Brain microvascular endothelial cell (primary cell): ENCODE data around the gene SETD1B.

Source experiments
- DNase-seq: peaks from one replicate; pipeline ENCODE4 v3.0.0-alpha.2; 2020
- H3K27ac ChIP-seq: fragments of 250-450 bp; sonication (Bioruptor Pico); 2 replicates; pipeline ENCODE4 v1.5.1; 2020; ENCODE audit warnings: mild to moderate bottlenecking, moderate library complexity
- H3K27me3 ChIP-seq: fragments of 250-450 bp; sonication (Bioruptor Pico); replicated peaks from 2 replicates; pipeline ENCODE4 v1.5.1; 2020; ENCODE audit warnings: mild to moderate bottlenecking
- H3K36me3 ChIP-seq: fragments of 250-450 bp; sonication (Bioruptor Pico); replicated peaks from 2 replicates; pipeline ENCODE4 v1.5.1; 2020; ENCODE audit warnings: mild to moderate bottlenecking
- H3K4me3 ChIP-seq: 2 replicates; pipeline ENCODE4 v1.5.1; 2011; ENCODE audit warnings: low read depth, mild to moderate bottlenecking, control low read depth, low read length, moderate library complexity
- CTCF ChIP-seq: IDR thresholded peaks from 2 replicates; pipeline ENCODE4 v1.5.1; 2011; ENCODE audit warnings: low read depth, mild to moderate bottlenecking, moderate library complexity, low read length, control low read depth, inconsistent platforms; ENCODE audit errors: missing control alignments
- in situ Hi-C: cut with HindIII; loops from 2 replicates; pipeline ENCODE4 v1.10.0; 2017; ENCODE audit warnings: low sequenced_read_pairs, low pct_ligation_motif_present

SETD1B gene

DNA sequence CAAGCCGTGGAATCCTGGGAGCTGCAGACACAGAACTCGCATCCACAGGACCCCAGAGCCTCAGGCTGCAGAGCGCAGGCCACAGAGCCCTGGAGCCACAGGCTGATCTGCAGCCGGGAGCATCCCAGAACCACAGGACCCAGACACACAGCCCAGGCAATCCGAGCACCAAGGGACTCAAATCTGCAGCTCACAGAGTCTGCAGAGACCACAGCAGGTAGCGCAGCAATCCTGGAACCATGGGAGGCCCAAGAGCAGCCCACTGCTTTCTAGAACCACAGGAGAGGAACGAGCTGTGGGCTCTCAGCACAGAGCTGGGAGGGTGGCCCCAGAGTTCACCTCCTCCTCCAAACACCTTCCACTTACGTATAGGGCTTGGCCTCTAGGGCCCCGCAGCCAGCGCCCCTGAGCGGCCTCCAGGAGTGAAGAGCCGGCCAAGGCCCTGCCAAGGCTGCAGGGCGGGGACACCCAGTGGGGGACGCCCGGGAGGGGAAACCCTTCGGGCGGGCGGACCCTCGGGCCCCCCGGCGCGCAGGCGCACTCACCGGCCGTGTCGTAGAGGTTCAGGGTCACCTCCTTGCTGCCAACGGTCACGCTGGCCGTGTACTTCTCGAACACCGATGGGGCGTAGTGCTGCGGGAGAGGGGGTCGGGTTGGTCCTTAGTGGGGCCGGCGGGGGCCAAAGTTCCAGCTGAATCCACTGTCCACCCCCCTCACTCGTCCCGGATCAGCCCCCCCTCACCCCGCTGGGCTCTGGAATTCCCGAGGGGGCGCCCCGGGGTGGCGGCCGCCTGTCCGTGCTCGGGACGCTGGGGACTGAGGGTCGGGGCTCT, 11.0 kb upstream of the SETD1B start:
- in situ Hi-C loops = no loop called here

DNA sequence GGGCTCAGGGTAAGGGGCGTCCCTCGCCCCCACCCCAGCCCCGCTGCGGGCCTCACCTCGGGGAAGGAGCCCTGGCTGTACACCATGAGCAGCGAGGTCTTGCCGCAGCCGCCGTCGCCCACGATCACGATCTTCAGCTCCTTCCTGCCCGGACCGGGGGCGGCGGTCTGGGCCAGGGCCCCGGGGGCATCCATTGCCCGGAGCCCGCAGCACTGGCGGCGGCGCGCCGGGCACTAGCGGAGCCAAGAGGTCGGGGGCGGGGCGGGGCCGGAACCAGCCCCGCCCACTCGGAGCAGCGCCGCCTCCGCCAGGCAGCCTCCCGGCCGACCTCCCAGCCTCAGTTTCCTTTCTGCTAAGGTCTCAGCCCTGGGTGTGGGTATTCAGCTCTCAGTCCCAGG, 10.4 kb upstream of the SETD1B start, which contains the start of gene RHOF:
TSS of gene RHOF (minus strand) at position 249 of the 398 bp plus-strand sequence. CDS start at position 194, 55 bp downstream.
- in situ Hi-C loops = no loop called here
- no peak for TF ChIP-seq CTCF
- Histone ChIP-seq H3K36me3 (peaks cover 3% of the 10 kb centered on the region), H3K27me3 (no peaks in the 10 kb centered on the region), H3K4me3 (peak within 1 kb of the TSS; percentile 61), H3K27ac (peak within 1 kb of the TSS; percentile 69)
- no peak for DNase-seq

More for the DNA sequence above, 11.0 kb upstream of the SETD1B start:
- no peak overlapping the region for H3K27ac ChIP-seq
- no peaks in the 10 kb centered on the region for H3K27me3 ChIP-seq
- H3K36me3 ChIP-seq = peaks cover 3% of the 10 kb centered on the region
- TF ChIP-seq CTCF = no peak
- peak overlapping the region; percentile 61 for H3K4me3 ChIP-seq
- DNase-seq = no peak

- peak; percentile 86 for DNase-seq
- peak; percentile 96 for TF ChIP-seq CTCF
- H3K4me3 ChIP-seq = peak overlapping the region; percentile 61
- H3K27me3 ChIP-seq = no peaks in the 10 kb centered on the region
- peak overlapping the region; percentile 69 for H3K27ac ChIP-seq
- H3K36me3 ChIP-seq = peaks cover 3% of the 10 kb centered on the region
- in situ Hi-C loops = no loop called here
Observed at GRCh38 chr12:121793838-121794533, 9.8 kb upstream of the SETD1B start.

- DNase-seq = no peak
- Histone ChIP-seq H3K4me3 (peak overlapping the region; percentile 33), H3K36me3 (peaks cover 3% of the 10 kb centered on the region), H3K27ac (peak overlapping the region; percentile 69), H3K27me3 (no peaks in the 10 kb centered on the region)
- TF ChIP-seq CTCF = no peak
- in situ Hi-C loops = no loop called here
Observed at GRCh38 chr12:121794534-121795033, 9.2 kb upstream of the SETD1B start.

DNA sequence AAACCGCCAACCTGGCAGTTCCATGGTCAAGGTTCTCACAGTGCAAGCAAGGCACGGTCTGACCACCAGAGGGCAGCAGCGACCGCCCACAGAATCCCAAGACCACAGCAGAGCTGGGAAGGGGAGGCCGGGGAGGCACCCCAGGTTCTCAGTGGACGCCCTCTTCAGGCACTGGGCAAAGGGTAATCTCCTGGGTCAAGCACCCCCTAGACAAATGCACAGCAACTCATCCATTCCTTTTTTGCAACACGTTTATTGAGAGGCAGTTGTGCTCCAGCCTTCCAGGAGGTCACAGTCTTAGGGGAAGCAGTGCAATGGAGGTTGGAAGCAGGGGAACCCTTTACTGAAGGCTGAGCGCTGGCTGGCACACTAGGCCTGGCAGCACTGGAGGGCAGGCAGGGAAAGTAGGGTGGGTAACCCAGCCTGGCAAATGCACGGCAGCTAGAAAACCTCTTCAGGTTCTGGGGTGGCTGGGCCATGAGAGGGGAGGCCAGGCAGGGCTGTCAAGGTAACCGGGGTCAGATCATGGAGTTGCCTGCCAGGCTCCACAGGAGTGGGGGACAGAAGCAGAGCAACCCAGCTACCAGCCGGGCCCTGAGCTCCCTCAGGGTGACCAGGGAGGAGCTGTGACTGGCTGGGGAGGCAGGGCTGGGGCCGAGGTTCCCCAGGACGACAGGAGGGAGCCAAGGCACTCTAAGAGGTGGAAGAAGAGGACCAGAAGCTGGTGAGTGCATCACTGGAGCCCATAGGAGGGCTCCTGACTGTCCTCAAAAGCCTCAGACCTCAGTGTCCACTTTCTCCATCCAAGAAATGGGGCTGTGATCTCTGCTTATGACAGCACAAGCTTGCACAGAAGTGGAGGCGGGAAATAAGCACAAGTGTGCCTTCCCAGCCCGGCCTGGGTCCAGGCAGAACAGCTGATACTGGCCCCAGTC, 8.5 kb upstream of the SETD1B start:
- Histone ChIP-seq H3K27ac (peak overlapping the region; percentile 69), H3K36me3 (peaks cover 3% of the 10 kb centered on the region), H3K27me3 (no peaks in the 10 kb centered on the region), H3K4me3 (peak overlapping the region; percentile 33)
- in situ Hi-C loops = no loop called here
- peak; percentile 97 for TF ChIP-seq CTCF
- DNase-seq = peak; percentile 73
